Kidney (tissue), 14 donors: ENCODE data around the gene PPP1R16B. TPM values are rescaled to one million over a fixed set of nuclear protein-coding genes. Genes with fewer than 3 reads are reported as not detected.

ENCODE experiments used
- DNase-seq, 5 donors: peaks; one replicate each; pipeline ENCODE4 v3.0.0-alpha.2; 2013 to 2020
- FAIRE-seq: peaks from 2 replicates; lab custom pipeline; 2012; peaks lifted over from hg19 to GRCh38; lab: Jason Lieb, UNC
- H3K27ac ChIP-seq, 2 donors: one replicate each; pipeline ENCODE4 v1.7.0; 2013; ENCODE audit warnings: low read depth in 2 of 2, low read length in 2 of 2, inconsistent platforms in 1 of 2
- H3K27me3 ChIP-seq: one replicate; pipeline ENCODE4 v1.7.1; 2013; ENCODE audit warnings: low read length, inconsistent platforms; ENCODE audit not compliant: control insufficient read depth, insufficient read depth
- H3K36me3 ChIP-seq, 3 donors: one replicate each; pipeline versions ENCODE4 v1.7.0 to v1.7.1; 2013; ENCODE audit warnings: low read length in 3 of 3, control low read depth in 1 of 3, inconsistent platforms in 1 of 3; ENCODE audit not compliant: insufficient read depth in 3 of 3, control insufficient read depth in 2 of 3
- H3K4me1 ChIP-seq, 3 donors: one replicate each; pipeline versions ENCODE4 v1.7.0 to v1.7.1; 2013; ENCODE audit warnings: low read length in 3 of 3, inconsistent platforms in 1 of 3, low read depth in 1 of 3; ENCODE audit not compliant: control insufficient read depth in 2 of 3, insufficient read depth in 2 of 3
- H3K4me3 ChIP-seq, 3 donors: one replicate each; pipeline versions ENCODE4 v1.7.0 to v1.8.1; 2013; ENCODE audit warnings: low read length in 3 of 3, control low read depth in 1 of 3, inconsistent platforms in 1 of 3
- H3K9ac ChIP-seq, 3 donors: one replicate each; pipeline versions ENCODE4 v1.7.0 to v1.7.1; 2013; ENCODE audit warnings: low read length in 3 of 3, control low read depth in 1 of 3, inconsistent platforms in 1 of 3
- H3K9me3 ChIP-seq, 3 donors: one replicate each; pipeline versions ENCODE4 v1.7.0 to v1.7.1; 2013; ENCODE audit warnings: low read length in 3 of 3, control low read depth in 1 of 3, inconsistent platforms in 1 of 3; ENCODE audit not compliant: control insufficient read depth in 2 of 3, insufficient read depth in 1 of 3
- intact Hi-C: fragments of 100-400 bp; cut with DNase I; formaldehyde crosslinking; loops from one replicate; pipeline ENCODE4 v1.11.1; 2022
- polyA plus RNA-seq: library from polyadenylated mRNA; stranded (reverse); fragments of 350-450 nt; fragmentation: Illumina TruSeq; extraction: RNeasy Lipid Tissue Mini Kit (QIAGEN cat#74804); gene quantifications from one replicate; pipeline ENCODE4 v1.2.3, GENCODE V29; 2014; ENCODE audit warnings: low read depth, low replicate concordance; ENCODE audit not compliant: insufficient read depth
- total RNA-seq: library from RNA; stranded (reverse); fragmentation: NEBNext Ultra II Directional; extraction: Animal tissue kit (Norgen Biotek cat#: 25700); gene quantifications from one replicate; pipeline ENCODE4 v1.2.1, GENCODE V29; 2021
- TF ChIP-seq, protein P1 (sequence below): IDR thresholded peaks from 3 replicates; pipeline ENCODE4 v1.5.1; 2012; ENCODE audit warnings: mild to moderate bottlenecking, moderate library complexity, borderline replicate concordance; ENCODE audit not compliant: insufficient read depth; ENCODE audit errors: extremely low read depth
- donor health status: control.
- donor health status: control.
- donor health status: control.
- donor health status: control.
- donor health status: control.
- donor health status: DM: yes; HTN: yes; CAD: no.
- donor health status: Normal renal cell carcinoma (clear cell type).

Gene PPP1R16B
- total and polyA plus RNA-seq, 2 donors from 2014 or later = 11.5 to 29.4 TPM

DNA sequence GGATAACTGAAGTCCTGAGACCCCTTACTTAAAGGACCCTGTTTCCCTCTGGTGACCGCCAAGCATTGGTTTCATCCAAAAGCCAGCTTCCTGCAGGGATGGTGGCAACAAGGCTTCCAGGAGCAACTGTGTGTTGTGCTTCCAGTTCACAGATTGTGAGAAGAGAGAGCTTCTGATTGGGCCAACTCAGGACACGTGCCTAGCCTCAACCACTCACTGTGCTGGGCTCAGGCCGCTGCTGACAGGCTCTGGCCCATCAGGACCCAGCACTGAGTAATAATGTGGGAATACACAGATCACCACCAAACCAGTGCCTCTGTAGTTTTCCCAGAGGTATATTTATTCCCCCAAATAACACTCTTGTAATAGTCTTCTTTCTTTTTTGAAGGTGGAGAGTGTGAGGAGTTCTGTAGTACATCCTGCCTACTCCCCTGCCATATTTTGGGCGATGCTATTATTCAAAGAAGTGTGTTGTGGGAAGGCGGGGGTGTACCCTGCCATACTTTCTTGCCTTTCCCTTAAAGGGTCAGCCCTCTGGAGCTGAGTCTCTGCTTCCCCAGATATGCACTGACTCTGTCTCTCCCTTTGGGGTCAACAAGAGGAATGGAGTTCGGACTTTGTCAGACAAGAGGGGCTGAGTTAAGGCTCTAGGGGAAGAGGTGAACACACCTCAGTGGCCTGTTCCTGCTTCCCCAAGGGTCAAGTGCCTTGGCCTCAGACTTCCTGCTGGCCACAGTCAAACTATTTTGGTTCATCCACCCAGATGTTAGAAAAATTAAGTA, 23.2 kb downstream of the PPP1R16B start:
- H3K9ac ChIP-seq = no peak overlapping the region
- peaks cover 0 to 2% (median 0%) of the 10 kb centered on the region in 3 donors for H3K36me3 ChIP-seq
- TF ChIP-seq, protein P1, sequence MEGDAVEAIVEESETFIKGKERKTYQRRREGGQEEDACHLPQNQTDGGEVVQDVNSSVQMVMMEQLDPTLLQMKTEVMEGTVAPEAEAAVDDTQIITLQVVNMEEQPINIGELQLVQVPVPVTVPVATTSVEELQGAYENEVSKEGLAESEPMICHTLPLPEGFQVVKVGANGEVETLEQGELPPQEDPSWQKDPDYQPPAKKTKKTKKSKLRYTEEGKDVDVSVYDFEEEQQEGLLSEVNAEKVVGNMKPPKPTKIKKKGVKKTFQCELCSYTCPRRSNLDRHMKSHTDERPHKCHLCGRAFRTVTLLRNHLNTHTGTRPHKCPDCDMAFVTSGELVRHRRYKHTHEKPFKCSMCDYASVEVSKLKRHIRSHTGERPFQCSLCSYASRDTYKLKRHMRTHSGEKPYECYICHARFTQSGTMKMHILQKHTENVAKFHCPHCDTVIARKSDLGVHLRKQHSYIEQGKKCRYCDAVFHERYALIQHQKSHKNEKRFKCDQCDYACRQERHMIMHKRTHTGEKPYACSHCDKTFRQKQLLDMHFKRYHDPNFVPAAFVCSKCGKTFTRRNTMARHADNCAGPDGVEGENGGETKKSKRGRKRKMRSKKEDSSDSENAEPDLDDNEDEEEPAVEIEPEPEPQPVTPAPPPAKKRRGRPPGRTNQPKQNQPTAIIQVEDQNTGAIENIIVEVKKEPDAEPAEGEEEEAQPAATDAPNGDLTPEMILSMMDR = no peak
- H3K27ac ChIP-seq = peak overlapping the region in 1 of 2 donors; percentile 57
- no peaks in the 10 kb centered on the region for H3K9me3 ChIP-seq
- no peaks in the 10 kb centered on the region for H3K27me3 ChIP-seq
- intact Hi-C loops = no loop called here
- DNase-seq (no peak), FAIRE-seq (no peak)
- H3K4me1 ChIP-seq = peaks cover 0 to 37% (median 26%) of the 10 kb centered on the region in 3 donors
- no peak overlapping the region for H3K4me3 ChIP-seq

DNA sequence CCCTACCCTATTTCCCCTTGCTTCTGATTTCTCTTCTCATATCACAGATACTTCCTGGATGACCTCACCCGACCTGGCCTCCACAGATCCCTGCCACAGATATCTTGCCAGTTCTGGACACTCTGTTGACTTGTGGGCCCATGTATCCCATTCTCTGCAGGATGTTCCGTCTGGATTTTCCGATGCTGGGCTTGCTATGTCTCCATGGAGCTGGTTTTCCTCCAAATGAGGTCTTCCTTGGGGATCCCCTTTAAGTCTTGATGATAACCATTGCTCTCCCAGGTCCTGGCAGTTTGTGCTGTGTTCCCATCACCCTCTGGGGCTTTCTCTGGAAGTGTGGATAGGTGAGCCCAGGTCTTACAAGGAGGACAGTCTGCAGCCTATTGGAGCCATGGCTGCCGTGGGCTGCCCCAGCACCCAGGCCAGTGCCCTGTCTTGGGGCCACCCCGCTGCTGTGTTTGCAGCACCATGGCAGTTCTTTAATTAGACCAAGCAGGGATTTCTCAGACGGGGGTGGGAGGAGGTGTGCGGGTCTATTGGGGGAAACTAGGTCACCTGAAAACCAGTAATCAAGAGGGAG, 23.9 kb downstream of the PPP1R16B start:
- H3K27me3 ChIP-seq = no peaks in the 10 kb centered on the region
- no peak overlapping the region for H3K27ac ChIP-seq
- intact Hi-C loops = no loop called here
- DNase-seq = no peak
- no peak overlapping the region for H3K4me3 ChIP-seq
- FAIRE-seq = no peak
- TF ChIP-seq, protein P1 = no peak
- H3K9me3 ChIP-seq = no peaks in the 10 kb centered on the region
- peaks cover 0 to 2% (median 0%) of the 10 kb centered on the region in 3 donors for H3K36me3 ChIP-seq
- peaks cover 0 to 35% (median 22%) of the 10 kb centered on the region in 3 donors for H3K4me1 ChIP-seq
- no peak overlapping the region for H3K9ac ChIP-seq

DNA sequence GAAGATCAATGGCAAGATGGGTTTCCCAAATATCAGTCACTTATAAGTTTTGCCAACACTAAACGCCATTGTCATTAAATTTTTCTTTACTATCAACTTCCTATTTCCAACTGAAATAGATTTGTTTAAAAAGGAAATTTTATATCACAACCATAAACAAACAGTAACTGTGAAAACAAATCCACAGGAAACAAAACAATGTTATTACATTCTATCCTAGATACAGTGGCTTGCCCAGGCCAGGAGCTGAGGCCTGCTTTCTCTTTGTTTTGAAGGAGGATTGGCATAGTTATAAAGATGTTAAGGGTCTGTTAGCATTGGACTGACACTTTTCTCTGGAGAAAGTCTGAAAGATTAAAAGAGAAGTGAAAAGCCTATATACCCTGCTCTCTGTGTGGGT, 24.9 kb downstream of the PPP1R16B start:
- TF ChIP-seq, protein P1 = no peak
- intact Hi-C loops = no loop called here
- Histone ChIP-seq H3K4me3 (no peak overlapping the region), H3K27ac (peak overlapping the region in 1 of 2 donors; percentile 3), H3K36me3 (peaks cover 0 to 2% (median 0%) of the 10 kb centered on the region in 3 donors), H3K9ac (no peak overlapping the region), H3K27me3 (no peaks in the 10 kb centered on the region), H3K9me3 (no peaks in the 10 kb centered on the region), H3K4me1 (peaks cover 0 to 31% (median 22%) of the 10 kb centered on the region in 3 donors)
- DNase-seq (no peak), FAIRE-seq (no peak)
